HUDEP-2 (cell line): ENCODE results near the gene RCL1.

Experiments used
- DNase-seq, 76 experiments: peaks; one replicate each; lab custom pipeline; 2025; ENCODE audit not compliant: unreplicated experiment in 76 of 76; lab: John Stamatoyannopoulos, UW

The RCL1 gene

GRCh38 chr9:4805191-4805918, 12.6 kb downstream of the RCL1 start:
- peak in 3 of 76 experiments; percentile 9 to 30 (median 23) for DNase-seq

- no peak for DNase-seq
Measured at GRCh38 chr9:4810565-4810964, 17.8 kb downstream of the RCL1 start.

- no peak for DNase-seq
Measured at GRCh38 chr9:4811824-4812223, 19.1 kb downstream of the RCL1 start.

GRCh38 chr9:4812858-4813257, 20.1 kb downstream of the RCL1 start:
- DNase-seq = no peak

- no peak for DNase-seq
Measured at GRCh38 chr9:4814913-4815312, 22.2 kb downstream of the RCL1 start.

- DNase-seq = no peak
Measured at GRCh38 chr9:4815381-4815956, 22.7 kb downstream of the RCL1 start.

GRCh38 chr9:4820168-4820567, 27.4 kb downstream of the RCL1 start:
- DNase-seq = no peak

GRCh38 chr9:4821133-4821532, 28.4 kb downstream of the RCL1 start:
- DNase-seq = no peak

- peak in 2 of 76 experiments; percentile 1 to 20 for DNase-seq
Measured at GRCh38 chr9:4822057-4822456, 29.3 kb downstream of the RCL1 start.

GRCh38 chr9:4826417-4827166, 33.8 kb downstream of the RCL1 start:
- DNase-seq = no peak

GRCh38 chr9:4827224-4827623, 34.5 kb downstream of the RCL1 start:
- peak in 14 of 76 experiments; percentile 5 to 46 (median 15) for DNase-seq

GRCh38 chr9:4828761-4829160, 36.0 kb downstream of the RCL1 start:
- peak in 29 of 76 experiments; percentile 9 to 68 (median 34) for DNase-seq

GRCh38 chr9:4829969-4830368, 37.2 kb downstream of the RCL1 start:
- no peak for DNase-seq

GRCh38 chr9:4830699-4831098, 38.0 kb downstream of the RCL1 start:
- no peak for DNase-seq

GRCh38 chr9:4831119-4831518, 38.4 kb downstream of the RCL1 start:
- no peak for DNase-seq

GRCh38 chr9:4831944-4832343, 39.2 kb downstream of the RCL1 start:
- DNase-seq = peak in 1 of 76 experiments; percentile 24

GRCh38 chr9:4832786-4833579, 40.2 kb downstream of the RCL1 start:
- peak in 1 of 76 experiments; percentile 9 for DNase-seq

GRCh38 chr9:4833781-4834560, 41.2 kb downstream of the RCL1 start:
- DNase-seq = no peak

- DNase-seq = no peak
Measured at GRCh38 chr9:4836676-4837075, 43.9 kb downstream of the RCL1 start.
